Activated naive CD4-positive, alpha-beta T cell treated with anti-CD3 and anti-CD28 coated beads for 36 hours (primary cell): ENCODE data around the gene UGT1A6. TPM values are rescaled to one million over a fixed set of nuclear protein-coding genes. Genes with fewer than 3 reads are reported as not detected.

ENCODE experiments used
- CTCF ChIA-PET: fragments of 350-600 bp; sonication (Branson Sonifier 250); formaldehyde crosslinking; loops from one replicate; lab custom pipeline; 2021; ENCODE audit warnings: antibody characterized with exemption; lab: Charles Lee
- DNase-seq: peaks from one replicate; pipeline ENCODE4 v3.0.0-alpha.2; 2020
- H3K27ac Mint-ChIP-seq: one replicate; pipeline ENCODE4 v1.8.0; 2021; ENCODE audit warnings: mild to moderate bottlenecking, mixed read lengths
- H3K27me3 Mint-ChIP-seq: one replicate; pipeline ENCODE4 v1.8.0; 2021; ENCODE audit warnings: low read depth, mixed read lengths
- H3K36me3 Mint-ChIP-seq: one replicate; pipeline ENCODE4 v1.8.0; 2021; ENCODE audit warnings: low read depth, mixed read lengths
- H3K4me1 Mint-ChIP-seq: one replicate; pipeline ENCODE4 v1.8.0; 2021; ENCODE audit warnings: low read depth, mixed read lengths
- H3K4me3 Mint-ChIP-seq: one replicate; pipeline ENCODE4 v1.8.0; 2021; ENCODE audit warnings: mild to moderate bottlenecking, moderate library complexity, mixed read lengths
- H3K9me3 Mint-ChIP-seq: one replicate; pipeline ENCODE4 v1.8.0; 2021; ENCODE audit warnings: mixed read lengths
- intact Hi-C: fragments of 100-400 bp; cut with micrococcal nuclease; formaldehyde crosslinking; loops from one replicate; pipeline ENCODE4 v1.15.1; 2023
- total RNA-seq, 2 experiments: library from RNA; stranded (reverse); gene quantifications; one replicate each; pipeline ENCODE4 v1.2.3, GENCODE V29; 2021

The UGT1A6 gene
- total RNA-seq, 2 experiments from 2014 or later: not detected

DNA sequence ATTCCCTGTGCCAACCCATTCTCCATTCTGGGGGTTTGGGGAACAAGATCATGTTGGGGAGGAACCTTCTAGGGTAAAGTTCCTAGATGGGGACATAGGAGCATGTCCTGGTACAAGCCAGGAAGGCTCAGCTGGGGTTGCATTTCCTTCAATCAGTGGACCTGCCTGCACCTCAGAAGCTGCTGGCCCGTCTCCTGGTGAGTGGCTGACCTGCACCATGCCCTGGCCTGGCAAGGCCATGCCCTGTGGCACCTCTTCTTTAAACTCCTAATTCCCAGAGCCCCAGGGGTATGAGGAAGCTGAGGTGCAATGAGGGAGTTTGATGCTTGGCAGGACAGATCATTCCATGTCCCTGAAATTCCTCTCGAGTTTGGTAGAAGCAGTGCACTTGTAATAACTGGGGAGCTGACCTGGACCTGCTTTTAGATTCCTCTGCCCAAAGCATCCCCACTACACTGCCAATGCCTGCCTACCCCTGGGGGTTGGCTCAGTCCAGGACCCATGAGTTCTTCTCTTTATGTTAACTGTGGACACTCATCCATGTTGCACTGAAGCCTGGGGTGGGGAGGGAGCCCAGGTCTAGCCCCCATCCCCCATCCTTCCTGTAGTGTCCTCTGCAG lies 110.7 kb downstream of the UGT1A6 start:
- no peak overlapping the region for H3K27ac Mint-ChIP-seq
- intact Hi-C loops: no loop called here
- no peaks in the 10 kb centered on the region for H3K4me1 Mint-ChIP-seq
- no peak for DNase-seq
- no peaks in the 10 kb centered on the region for H3K9me3 Mint-ChIP-seq
- no peaks in the 10 kb centered on the region for H3K36me3 Mint-ChIP-seq
- no peak overlapping the region for H3K4me3 Mint-ChIP-seq
- peaks cover 3% of the 10 kb centered on the region for H3K27me3 Mint-ChIP-seq
- CTCF ChIA-PET: interaction anchor here (1.0 kb wide), 1 partner anchor 21 kb away, joined by 3 read pairs; no protein-coding TSS in a partner anchor

GRCh38 chr2:233803994-233804393 lies 111.3 kb downstream of the UGT1A6 start:
- intact Hi-C loops: no loop called here
- CTCF ChIA-PET: interaction anchor here (1.0 kb wide), 1 partner anchor 21 kb away, joined by 3 read pairs; no protein-coding TSS in a partner anchor
- H3K36me3 Mint-ChIP-seq: no peaks in the 10 kb centered on the region
- no peak overlapping the region for H3K4me3 Mint-ChIP-seq
- no peak for DNase-seq
- H3K27ac Mint-ChIP-seq: no peak overlapping the region
- H3K4me1 Mint-ChIP-seq: no peaks in the 10 kb centered on the region
- H3K27me3 Mint-ChIP-seq: peaks cover 3% of the 10 kb centered on the region
- H3K9me3 Mint-ChIP-seq: no peaks in the 10 kb centered on the region

- Mint-ChIP-seq H3K9me3 (no peaks in the 10 kb centered on the region), H3K27me3 (peaks cover 2% of the 10 kb centered on the region), H3K4me1 (no peaks in the 10 kb centered on the region), H3K36me3 (no peaks in the 10 kb centered on the region), H3K4me3 (no peak overlapping the region), H3K27ac (no peak overlapping the region)
- intact Hi-C loops: no loop called here
- no peak for DNase-seq
- CTCF ChIA-PET: no interaction called here
Measured at GRCh38 chr2:233807215-233807865, 114.7 kb downstream of the UGT1A6 start.

GRCh38 chr2:233807966-233808935 lies 115.6 kb downstream of the UGT1A6 start:
- H3K9me3 Mint-ChIP-seq: no peaks in the 10 kb centered on the region
- H3K36me3 Mint-ChIP-seq: no peaks in the 10 kb centered on the region
- no peak overlapping the region for H3K27ac Mint-ChIP-seq
- DNase-seq: no peak
- CTCF ChIA-PET: no interaction called here
- no peak overlapping the region for H3K4me3 Mint-ChIP-seq
- H3K27me3 Mint-ChIP-seq: no peaks in the 10 kb centered on the region
- intact Hi-C loops: no loop called here
- H3K4me1 Mint-ChIP-seq: no peaks in the 10 kb centered on the region

DNA sequence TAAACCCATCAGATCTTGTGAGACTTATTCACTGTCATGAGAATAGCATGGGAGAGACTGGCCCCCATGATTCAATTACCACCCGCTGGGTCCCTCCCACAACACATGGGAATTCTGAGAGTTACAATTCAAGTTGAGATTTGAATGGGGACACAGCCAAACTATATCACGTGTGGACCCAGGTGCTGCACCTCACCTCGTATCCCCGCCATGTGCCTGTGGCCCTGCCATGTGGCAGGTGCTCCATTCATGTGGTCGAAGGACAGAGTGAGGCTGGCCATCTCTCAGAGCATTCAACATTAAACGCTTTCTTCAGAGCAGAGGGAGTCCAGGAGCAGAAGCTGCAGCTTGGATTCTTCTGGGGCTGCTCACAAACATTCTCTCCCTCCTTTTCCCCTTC lies 117.7 kb downstream of the UGT1A6 start:
- Mint-ChIP-seq H3K9me3 (no peaks in the 10 kb centered on the region), H3K27me3 (no peaks in the 10 kb centered on the region), H3K36me3 (no peaks in the 10 kb centered on the region), H3K27ac (no peak overlapping the region), H3K4me3 (no peak overlapping the region), H3K4me1 (no peaks in the 10 kb centered on the region)
- intact Hi-C loops: no loop called here
- CTCF ChIA-PET: no interaction called here
- no peak for DNase-seq

DNA sequence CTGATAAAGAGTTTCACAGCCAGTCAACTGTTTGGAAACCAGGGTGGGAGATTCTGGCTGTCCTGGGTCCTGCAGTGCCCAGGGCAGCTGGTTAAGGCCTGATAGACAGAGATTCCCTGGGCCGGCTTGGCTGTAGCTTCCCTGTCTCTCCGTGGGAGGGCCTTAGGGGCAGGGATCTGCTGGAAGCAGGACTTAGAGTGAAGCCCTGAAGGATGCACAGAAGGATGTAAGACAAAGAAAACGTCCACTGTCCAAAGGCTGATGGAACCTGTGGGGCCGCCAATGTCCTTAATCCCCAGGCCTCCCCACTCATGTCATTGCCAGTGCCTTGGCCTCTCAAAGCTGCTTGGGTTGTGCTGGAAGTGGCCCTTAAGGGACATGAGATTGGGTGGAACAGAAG lies 118.4 kb downstream of the UGT1A6 start:
- intact Hi-C loops: no loop called here
- Mint-ChIP-seq H3K27me3 (no peaks in the 10 kb centered on the region), H3K36me3 (no peaks in the 10 kb centered on the region), H3K4me1 (no peaks in the 10 kb centered on the region), H3K9me3 (no peaks in the 10 kb centered on the region), H3K4me3 (no peak overlapping the region), H3K27ac (no peak overlapping the region)
- no peak for DNase-seq
- CTCF ChIA-PET: no interaction called here

DNA sequence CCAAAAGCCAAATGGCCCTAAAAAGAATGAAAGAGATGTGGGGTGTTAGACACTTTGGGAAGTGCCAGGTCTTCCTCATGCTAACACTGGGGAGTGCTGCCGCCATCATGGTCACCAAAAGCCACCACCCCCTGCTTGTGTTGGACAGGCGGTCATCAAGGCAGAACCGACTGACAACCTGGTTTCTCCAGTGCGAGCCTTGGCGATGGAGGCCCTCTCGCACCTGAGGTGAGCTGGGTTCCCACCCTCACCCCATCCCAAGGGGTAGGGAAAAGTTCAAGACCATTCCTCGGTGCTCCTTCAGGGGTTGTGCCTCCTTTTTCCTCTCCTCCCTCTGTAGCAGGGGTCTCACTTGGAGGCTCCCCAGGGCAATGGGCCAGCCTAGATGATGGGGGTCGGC lies 119.0 kb downstream of the UGT1A6 start:
- no peaks in the 10 kb centered on the region for H3K27me3 Mint-ChIP-seq
- no peaks in the 10 kb centered on the region for H3K36me3 Mint-ChIP-seq
- DNase-seq: no peak
- H3K27ac Mint-ChIP-seq: no peak overlapping the region
- H3K4me3 Mint-ChIP-seq: no peak overlapping the region
- CTCF ChIA-PET: no interaction called here
- no peaks in the 10 kb centered on the region for H3K9me3 Mint-ChIP-seq
- no peaks in the 10 kb centered on the region for H3K4me1 Mint-ChIP-seq
- intact Hi-C loops: no loop called here

DNA sequence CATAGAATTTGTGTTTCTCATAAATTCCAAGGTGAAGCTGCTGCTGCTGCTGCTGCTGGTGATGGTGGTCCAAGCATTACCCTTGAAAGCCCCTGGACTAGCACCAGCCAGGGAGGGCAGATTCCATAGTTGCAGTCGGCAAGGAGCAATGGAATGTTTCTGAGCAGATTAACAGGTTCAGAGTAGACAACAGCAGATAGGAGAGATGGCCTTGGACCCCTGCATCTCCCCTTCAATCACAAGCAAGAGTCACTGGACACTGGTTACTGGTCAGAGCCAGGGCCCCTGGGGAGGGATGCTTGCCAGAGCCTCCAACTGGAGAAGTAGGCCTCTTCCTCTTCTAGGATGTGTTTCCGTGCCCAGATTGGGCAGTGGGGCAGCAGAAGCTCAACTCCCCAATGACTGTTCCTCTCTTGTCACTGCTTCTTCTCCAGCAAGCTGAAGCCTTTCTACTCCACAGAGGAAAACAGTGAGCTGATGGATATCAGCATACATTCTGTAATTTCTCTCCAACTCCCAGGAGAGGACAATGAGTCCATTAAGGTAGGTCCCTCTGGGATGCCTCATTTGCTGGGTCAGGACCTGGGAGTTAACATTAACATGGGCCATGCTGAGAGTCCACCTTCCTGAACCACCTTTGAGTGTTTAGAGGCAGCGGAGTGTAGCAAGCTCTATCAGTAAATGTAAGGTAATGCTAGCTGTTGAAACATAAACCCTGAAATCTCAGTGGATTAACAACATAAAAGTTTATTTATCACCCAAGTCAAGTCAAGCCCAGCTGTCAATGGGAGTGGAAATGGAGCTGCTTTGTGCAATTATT lies 120.8 kb downstream of the UGT1A6 start:
- CTCF ChIA-PET: interaction anchor here (0.6 kb wide), 1 partner anchor 727 kb away, joined by 4 read pairs; no protein-coding TSS in a partner anchor
- H3K36me3 Mint-ChIP-seq: no peaks in the 10 kb centered on the region
- H3K4me3 Mint-ChIP-seq: no peak overlapping the region
- no peak overlapping the region for H3K27ac Mint-ChIP-seq
- DNase-seq: no peak
- H3K27me3 Mint-ChIP-seq: no peaks in the 10 kb centered on the region
- intact Hi-C loops: no loop called here
- no peaks in the 10 kb centered on the region for H3K4me1 Mint-ChIP-seq
- H3K9me3 Mint-ChIP-seq: no peaks in the 10 kb centered on the region

DNA sequence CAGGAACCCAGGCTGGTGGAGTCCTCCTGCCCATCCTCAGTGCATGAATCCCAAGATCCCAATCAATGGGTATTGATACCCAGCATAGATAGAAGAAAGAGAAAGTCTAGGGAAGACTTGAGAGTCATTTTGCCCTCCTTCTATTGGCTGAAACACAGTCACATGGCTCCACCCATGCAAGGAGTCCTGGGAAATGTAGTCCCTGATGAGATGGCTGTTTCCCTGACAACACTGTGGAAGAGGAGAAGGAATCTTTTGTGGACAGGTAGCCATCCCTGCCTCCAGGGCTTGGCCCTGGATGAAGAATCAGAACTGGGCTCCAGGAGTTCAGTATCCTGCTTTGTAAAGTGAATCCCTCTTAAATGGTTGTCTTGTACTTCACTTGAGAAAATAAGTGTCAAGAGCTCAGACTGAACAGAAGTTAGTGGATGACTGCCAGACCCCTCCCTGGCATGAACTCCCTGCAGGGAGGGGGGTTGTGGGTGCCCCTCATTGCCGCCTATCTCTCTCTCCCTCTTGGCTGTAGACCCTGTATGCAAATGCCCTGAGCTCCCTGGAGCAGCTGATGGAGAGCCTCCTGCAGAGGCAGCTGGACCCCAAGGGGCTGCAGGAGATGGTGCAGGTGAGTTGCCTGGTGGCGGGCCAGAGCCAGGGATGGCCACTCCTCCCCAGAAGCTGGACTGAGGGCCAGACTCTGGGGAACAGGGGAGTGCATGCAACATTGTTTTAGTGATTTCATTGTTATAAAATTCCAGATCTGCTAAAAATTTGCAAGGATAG lies 121.6 kb downstream of the UGT1A6 start:
- Mint-ChIP-seq H3K36me3 (no peaks in the 10 kb centered on the region), H3K27me3 (no peaks in the 10 kb centered on the region), H3K27ac (no peak overlapping the region), H3K9me3 (no peaks in the 10 kb centered on the region), H3K4me3 (no peak overlapping the region), H3K4me1 (no peaks in the 10 kb centered on the region)
- intact Hi-C loops: no loop called here
- CTCF ChIA-PET: no interaction called here
- peak; percentile 1 for DNase-seq

DNA sequence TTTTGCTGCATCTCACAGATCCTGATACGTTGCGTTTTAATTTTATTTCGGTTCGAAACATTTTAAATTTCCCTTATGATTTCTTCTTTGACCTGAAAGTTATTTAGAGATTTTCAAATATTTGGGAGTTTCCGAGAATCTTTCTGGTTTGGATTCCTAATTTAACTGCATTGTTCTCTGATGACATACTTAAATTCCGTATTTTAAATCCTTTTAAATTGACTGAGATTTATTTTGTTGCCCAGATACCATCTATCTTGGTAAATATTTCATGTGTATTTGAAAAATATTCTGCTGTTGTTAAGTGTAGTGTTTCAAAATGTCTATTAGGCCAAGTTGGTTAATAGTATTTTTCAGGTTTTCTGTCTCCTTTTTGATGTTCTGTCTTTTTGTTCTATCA lies 123.2 kb downstream of the UGT1A6 start:
- Mint-ChIP-seq H3K27ac (no peak overlapping the region), H3K36me3 (no peaks in the 10 kb centered on the region), H3K4me1 (no peaks in the 10 kb centered on the region), H3K9me3 (no peaks in the 10 kb centered on the region), H3K27me3 (no peaks in the 10 kb centered on the region), H3K4me3 (no peak overlapping the region)
- intact Hi-C loops: no loop called here
- no peak for DNase-seq
- CTCF ChIA-PET: no interaction called here

- no peaks in the 10 kb centered on the region for H3K27me3 Mint-ChIP-seq
- CTCF ChIA-PET: no interaction called here
- intact Hi-C loops: no loop called here
- no peak overlapping the region for H3K27ac Mint-ChIP-seq
- no peak for DNase-seq
- no peaks in the 10 kb centered on the region for H3K36me3 Mint-ChIP-seq
- no peaks in the 10 kb centered on the region for H3K9me3 Mint-ChIP-seq
- H3K4me3 Mint-ChIP-seq: no peak overlapping the region
- H3K4me1 Mint-ChIP-seq: no peaks in the 10 kb centered on the region
Measured at GRCh38 chr2:233816334-233816733, 123.6 kb downstream of the UGT1A6 start.
